K562 (cell line): ENCODE data around the gene MSH4. TPM values are rescaled to one million over a fixed set of nuclear protein-coding genes. Genes with fewer than 3 reads are reported as not detected.

Experiments
- ATAC-seq: fragments of 200-7000 bp; cut with Tn5 transposase; 3 replicates; pipeline ENCODE4 v1.9.1; 2020; ENCODE audit warnings: moderate library complexity
- BruUV-seq: library from RNA; stranded (reverse); fragments of 400-500 nt; replicated peaks from 2 replicates; lab custom pipeline; 2021; lab: Mats Ljungman, UMichigan
- CTCF ChIA-PET: fragments of 300-600 bp; formaldehyde crosslinking; extraction: SDS; loops from one replicate; lab custom pipeline; 2021; ENCODE audit warnings: low intra/inter-chr PET ratio; lab: Yijun Ruan, JAX
- POLR2A ChIA-PET: fragments of 300-600, 350-650 bp; sonication (Branson Sonifier 250); formaldehyde crosslinking; extraction: SDS; loops from one replicate; lab custom pipeline; 2021; ENCODE audit warnings: antibody characterized with exemption, inconsistent platforms; lab: Yijun Ruan, JAX
- DNase-seq, 4 experiments: peaks; one replicate each; pipeline versions ENCODE4 v3.0.0 to v3.0.0-alpha.2; 2011 to 2018; ENCODE audit warnings: low spot score in 3 of 4, mixed read lengths in 3 of 4; ENCODE audit errors: extremely low read depth in 1 of 4
- FAIRE-seq: peaks from 2 replicates; lab custom pipeline; 2011; peaks lifted over from hg19 to GRCh38; lab: Jason Lieb, UNC
- H2AFZ ChIP-seq: 2 replicates; pipeline ENCODE4 v1.6.0; 2011; ENCODE audit warnings: low read depth, low read length, control low read depth, inconsistent platforms
- H3K27ac ChIP-seq: fragments of 200-600 bp; 3 replicates; pipeline ENCODE4 v1.8.0; 2011; ENCODE audit warnings: low read depth, mild to moderate bottlenecking, control low read depth, inconsistent platforms, low read length, moderate library complexity, mixed read lengths; ENCODE audit errors: extremely low read depth
- H3K27me3 ChIP-seq, 2 experiments: fragments of 300-600 bp in 1 of 2; 2 replicates in 1 of 2; 3 replicates in 1 of 2; pipeline versions ENCODE4 v1.6.0 to v1.8.0; 2011; ENCODE audit warnings: inconsistent platforms in 2 of 2, low read length in 2 of 2, mild to moderate bottlenecking in 1 of 2, mixed read lengths in 1 of 2, moderate library complexity in 1 of 2; ENCODE audit not compliant: control insufficient read depth in 2 of 2, insufficient read depth in 2 of 2
- H3K36me3 ChIP-seq: fragments of 300-600 bp; 3 replicates; pipeline ENCODE4 v1.8.0; 2011; ENCODE audit warnings: mild to moderate bottlenecking, low read length, inconsistent platforms; ENCODE audit not compliant: control insufficient read depth, insufficient read depth
- H3K4me1 ChIP-seq, 2 experiments: fragments of 200-600 bp in 1 of 2; replicated peaks in 1 of 2; 2 replicates in 1 of 2; 3 replicates in 1 of 2; pipeline versions ENCODE4 v1.5.1 to v1.8.0; 2011; ENCODE audit warnings: inconsistent platforms in 2 of 2, low read length in 2 of 2, mild to moderate bottlenecking in 1 of 2, mixed read lengths in 1 of 2, moderate library complexity in 1 of 2; ENCODE audit not compliant: control insufficient read depth in 2 of 2, insufficient read depth in 2 of 2
- H3K4me2 ChIP-seq: 2 replicates; pipeline ENCODE4 v1.6.1; 2011; ENCODE audit warnings: low read length, control low read depth, inconsistent platforms, mixed read lengths; ENCODE audit not compliant: insufficient read depth
- H3K4me3 ChIP-seq: fragments of 200-600 bp; sonication (generic), shearing (Covaris generic); 2 replicates; pipeline ENCODE4 v1.5.1; 2016; ENCODE audit warnings: control low read depth, inconsistent platforms
- H3K79me2 ChIP-seq: fragments of 200-600 bp; 3 replicates; pipeline ENCODE4 v1.8.0; 2011; ENCODE audit warnings: low read length, inconsistent platforms; ENCODE audit not compliant: control insufficient read depth, insufficient read depth
- H3K9ac ChIP-seq, 2 experiments: 2 replicates each; pipeline versions ENCODE4 v1.6.0 to v1.6.1; 2011; ENCODE audit warnings: low read depth in 2 of 2, low read length in 2 of 2, control low read depth in 1 of 2, inconsistent platforms in 1 of 2, mild to moderate bottlenecking in 1 of 2, mixed read lengths in 1 of 2; ENCODE audit not compliant: insufficient read depth in 1 of 2
- H3K9me1 ChIP-seq: one replicate; pipeline ENCODE4 v1.6.0; 2011; ENCODE audit warnings: inconsistent platforms, mild to moderate bottlenecking, low read length, moderate library complexity; ENCODE audit not compliant: control insufficient read depth, insufficient read depth
- H3K9me3 ChIP-seq: replicated peaks from 2 replicates; pipeline ENCODE4 v1.5.1; 2011; ENCODE audit warnings: low read depth, low read length, inconsistent platforms; ENCODE audit not compliant: control insufficient read depth, insufficient read depth
- H4K20me1 ChIP-seq: replicated peaks from 2 replicates; pipeline ENCODE4 v1.6.1; 2011; ENCODE audit warnings: low read length, inconsistent platforms, mixed read lengths; ENCODE audit not compliant: control insufficient read depth, insufficient read depth
- ELK1 ChIP-seq: sonication (generic); formaldehyde crosslinking; IDR thresholded peaks from 2 replicates; pipeline ENCODE4 v1.8.1; 2022; ENCODE audit warnings: missing genetic modification reagents
- EP300 ChIP-seq: IDR thresholded peaks from 2 replicates; pipeline ENCODE4 v1.6.1; 2012; ENCODE audit warnings: low read length, improper control_type of control experiment
- HDGF ChIP-seq: fragments of 450-650 bp; IDR thresholded peaks from 2 replicates; pipeline ENCODE4 v1.6.1; 2016
- L3MBTL2 ChIP-seq: fragments of 450-650 bp; IDR thresholded peaks from 2 replicates; pipeline ENCODE4 v1.6.1; 2016; ENCODE audit warnings: mild to moderate bottlenecking, moderate library complexity
- MGA ChIP-seq: fragments of 450-650 bp; IDR thresholded peaks from 2 replicates; pipeline ENCODE4 v1.6.1; 2016; ENCODE audit warnings: mild to moderate bottlenecking, moderate library complexity
- MNT ChIP-seq, 2 experiments: fragments of 450-650 bp; conservative IDR thresholded peaks; 2 replicates each; pipeline ENCODE4 v1.6.1; 2017; ENCODE audit warnings: mild to moderate bottlenecking in 2 of 2, moderate library complexity in 2 of 2
- YY1 ChIP-seq, 3 experiments: IDR thresholded peaks; 2 replicates each; pipeline ENCODE4 v1.6.1; 2011; ENCODE audit warnings: low read length in 2 of 3, mild to moderate bottlenecking in 2 of 3, moderate library complexity in 2 of 3, borderline replicate concordance in 1 of 3, control low read depth in 1 of 3, low read depth in 1 of 3; ENCODE audit not compliant: insufficient read depth in 3 of 3, insufficient replicate concordance in 2 of 3, control insufficient read depth in 1 of 3, insufficient read length in 1 of 3; ENCODE audit errors: extremely low read depth in 1 of 3
- WGBS: fragments of 100-300 bp; shearing (Covaris generic); methylation state at CpG from one replicate; pipeline ENCODE4 v1.1.6; 2016; ENCODE audit warnings: low coverage, mixed read lengths; ENCODE audit not compliant: insufficient coverage; ENCODE audit errors: missing lambda C conversion rate; 5-methylcytosine and 5-hydroxymethylcytosine counted together
- in situ Hi-C: fragments of 300-500 bp; cut with MboI; formaldehyde crosslinking; loops from 4 replicates; pipeline ENCODE4 v1.15.0; 2018; ENCODE audit warnings: inconsistent platforms, mixed read lengths
- intact Hi-C: fragments of 100-400 bp; cut with micrococcal nuclease; formaldehyde crosslinking; loops from 2 replicates; pipeline ENCODE4 v1.14.2; 2022
- polyA plus RNA-seq, 8 experiments: library from polyadenylated mRNA; depleted of rRNA in 4 of 8; stranded (reverse) in 5 of 8; unstranded in 3 of 8; fragments of >200 nt; fragmentation: Nextera tagmentation in 2 of 8; fragmentation: Illumina TruSeq in 1 of 8; extraction: Ambion mirVana in 2 of 8; extraction: Trizol in 1 of 8; gene quantifications; 2 replicates each; pipeline versions ENCODE4 v1.2.1 to v1.2.3, GENCODE V29; 2011 to 2014; ENCODE audit warnings: inconsistent platforms in 1 of 8, missing spikeins in 1 of 8
- total RNA-seq, 7 experiments: library from RNA; depleted of rRNA in 6 of 7; stranded (reverse); fragments of >200 nt in 6 of 7; fragmentation: Illumina TruSeq in 2 of 7; extraction: Trizol in 2 of 7; gene quantifications; 2 replicates each; pipeline versions ENCODE4 v1.2.1 to v1.2.3, GENCODE V29; 2011 to 2021; ENCODE audit warnings: low replicate concordance in 1 of 7

The MSH4 gene
- total and polyA plus RNA-seq, 9 of the 15 experiments (the other 6 are each of a cell fraction or from before 2014, with no cell fraction given) = 0.04 to 0.18 (median 0.12) TPM; not detected in 4

GRCh38 chr1:75797273-75797588 lies 549 bp downstream of the MSH4 start:
- peaks cover 23% of the 10 kb centered on the region for H3K79me2 ChIP-seq
- ATAC-seq (peak; percentile 6), FAIRE-seq (no peak), DNase-seq (no peak)
- no peaks in the 10 kb centered on the region for H3K9me1 ChIP-seq
- no peak overlapping the region for H2AFZ ChIP-seq
- H3K9me3 ChIP-seq = no peaks in the 10 kb centered on the region
- 2% methylated on average over 6 of the region's 6 CpGs for WGBS
- ChIA-PET CTCF (no interaction called here), POLR2A (interaction anchor here (0.6 to 3.9 kb wide), 7 partner anchors 9 to 1967 kb away, joined by 3 to 32 read pairs (median 6); partner anchors contain the start of gene RABGGTB)
- peak overlapping the region; percentile 74 for H3K4me2 ChIP-seq
- in situ Hi-C loops (no loop called here), intact Hi-C loops (no loop called here)
- no TSS peak for BruUV-seq
- no peaks in the 10 kb centered on the region for H3K27me3 ChIP-seq
- H3K9ac ChIP-seq = peak overlapping the region; percentile 12 to 90; a peak in 2 of 4 replicates
- H3K4me3 ChIP-seq = peak overlapping the region; percentile 9; the same call in 1 of the 2 replicates
- peaks cover 11% of the 10 kb centered on the region in 2 experiments; a peak in 4 of 5 replicates for H3K4me1 ChIP-seq
- peaks cover 25% of the 10 kb centered on the region for H4K20me1 ChIP-seq
- 0 out of 3 replicates have a peak overlapping the region, but pooled peaks have one; percentile 10 for H3K27ac ChIP-seq
- peaks cover 42% of the 10 kb centered on the region for H3K36me3 ChIP-seq
- TF ChIP-seq HDGF = no peak
- peak; percentile 24; the same call in 1 of the 2 replicates for TF ChIP-seq L3MBTL2
- 0 out of 4 replicates have a peak, but pooled peaks of 1 of the 2 experiments have one; percentile 23 for TF ChIP-seq MNT (conservative IDR thresholded peaks at IDR 0.05)
- TF ChIP-seq ELK1 (CRISPR knock-in tag) = no peak
- peak in 1 of 3 experiments; percentile 44 for TF ChIP-seq YY1 (IDR thresholded peaks at IDR 0.05; ENCODE audit: borderline replicate concordance in 1 of 3, control insufficient read depth in 1 of 3, extremely low read depth in 1 of 3, insufficient read depth in 3 of 3, insufficient read length in 1 of 3, insufficient replicate concordance in 2 of 3, low read depth in 1 of 3, low read length in 2 of 3)
- no peak for TF ChIP-seq EP300
- no peak; the same call in 1 of the 2 replicates for TF ChIP-seq MGA
